HG02938 (cell line): ENCODE data around the gene TLR10.
"Not testable (repeated sequence)": the region's sequence is repeated elsewhere in the genome, so short reads cannot be mapped to it uniquely, and the experiment has no call there.

Experiments
- ATAC-seq: cut with Tn5 transposase; IDR thresholded peaks from one replicate; pipeline ENCODE4 v1.9.1; 2021; ENCODE audit warnings: mild to moderate bottlenecking, moderate library complexity; ENCODE audit not compliant: unreplicated experiment

TLR10 gene

DNA sequence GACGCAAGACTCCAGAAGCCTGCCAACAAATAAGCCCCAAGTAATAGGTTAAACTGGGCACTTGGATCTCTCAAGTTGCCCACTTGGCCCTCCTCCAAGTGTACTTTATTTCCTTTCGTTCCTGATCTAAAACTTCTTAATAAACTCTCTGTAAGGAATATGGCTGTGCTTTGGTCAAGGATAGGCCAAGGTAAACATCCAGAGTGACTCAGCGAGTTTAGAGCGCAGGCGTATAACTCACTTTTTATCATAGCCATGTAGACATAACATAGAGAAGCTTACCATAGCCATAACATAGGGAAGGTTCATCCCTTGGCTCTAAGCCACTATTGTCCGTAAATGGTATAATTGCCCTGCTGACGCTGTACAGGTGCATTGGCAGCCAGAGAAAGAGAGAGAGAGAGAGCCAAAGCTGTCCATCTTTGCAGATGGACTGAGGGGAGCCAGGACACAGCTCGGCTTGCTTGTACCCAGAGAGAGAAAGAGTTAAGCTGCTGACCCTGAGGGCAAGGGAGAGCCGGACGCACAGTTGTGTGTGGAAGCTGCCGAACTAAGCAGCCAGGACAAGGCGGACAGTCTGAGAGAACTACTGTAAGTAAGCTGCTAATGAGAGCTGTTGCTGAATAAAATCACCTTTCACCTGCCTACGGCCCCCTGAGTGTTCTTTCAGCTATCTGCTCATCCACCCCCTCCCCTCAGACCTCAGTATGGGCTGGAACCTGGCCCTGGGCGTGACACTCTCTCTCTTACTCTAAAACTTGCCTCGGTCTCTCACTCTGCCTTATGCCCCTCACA, 20.0 kb upstream of the TLR10 start:
- no peak for ATAC-seq

DNA sequence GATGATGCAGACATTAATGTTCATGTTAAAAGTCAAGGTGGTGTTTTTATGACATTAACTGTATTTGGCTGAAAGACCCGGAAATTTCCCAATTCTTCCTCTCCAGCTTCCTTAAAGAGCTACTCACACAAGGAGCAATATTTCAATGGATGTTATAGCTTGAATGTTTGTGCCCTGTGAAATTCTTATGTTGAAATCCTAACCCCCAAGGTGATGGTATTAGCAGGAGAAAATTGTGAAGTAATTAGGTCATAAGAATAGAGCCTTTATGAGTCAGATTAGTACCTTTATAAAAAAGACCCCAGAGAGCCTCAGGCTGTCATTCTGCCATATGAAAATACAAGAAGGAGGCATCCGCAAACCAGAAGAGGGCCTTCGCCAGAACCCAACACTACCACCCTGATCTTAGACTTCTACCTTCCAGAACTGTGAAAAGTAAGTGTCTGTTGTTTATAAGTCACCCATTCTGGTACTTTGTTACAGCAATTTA, 18.2 kb upstream of the TLR10 start:
- ATAC-seq, result no peak

DNA sequence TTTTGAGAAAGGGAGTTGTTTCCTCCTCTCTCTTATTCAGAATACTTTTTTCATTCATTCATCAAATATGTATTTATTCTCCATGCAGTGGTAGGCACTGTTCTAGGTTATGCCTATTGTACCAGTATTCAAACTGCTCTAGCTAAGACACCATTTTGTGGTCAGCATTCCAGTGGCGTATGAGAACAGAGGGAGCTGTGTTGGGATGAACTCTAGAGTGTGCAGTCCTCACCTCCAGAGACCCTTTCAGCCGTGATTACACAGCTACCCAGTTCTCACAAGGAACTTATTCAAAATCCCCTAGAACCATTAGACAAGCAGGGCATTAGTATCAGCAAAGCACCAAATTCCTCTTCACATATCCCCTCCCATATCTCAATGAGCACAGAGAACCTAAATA, 17.6 kb upstream of the TLR10 start:
- no peak for ATAC-seq

DNA sequence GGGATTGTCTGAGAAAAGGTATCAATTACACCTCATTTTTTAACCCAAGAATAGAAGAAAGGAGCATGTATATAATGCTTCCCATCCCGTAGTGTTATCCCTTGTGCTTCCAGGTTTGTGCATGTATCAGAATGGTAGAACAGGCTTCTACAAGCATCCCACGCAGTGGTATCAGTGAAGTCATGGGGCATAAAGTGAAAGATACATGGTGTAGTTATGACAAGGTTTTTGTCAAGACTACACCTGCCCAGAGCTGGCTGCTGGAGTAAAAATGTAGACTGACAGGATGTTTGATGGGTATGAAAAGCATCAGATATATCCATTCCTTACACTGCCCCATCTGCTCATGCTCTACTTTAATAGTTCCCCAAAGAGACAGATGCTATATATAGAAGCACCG, 12.3 kb upstream of the TLR10 start:
- no peak for ATAC-seq

DNA sequence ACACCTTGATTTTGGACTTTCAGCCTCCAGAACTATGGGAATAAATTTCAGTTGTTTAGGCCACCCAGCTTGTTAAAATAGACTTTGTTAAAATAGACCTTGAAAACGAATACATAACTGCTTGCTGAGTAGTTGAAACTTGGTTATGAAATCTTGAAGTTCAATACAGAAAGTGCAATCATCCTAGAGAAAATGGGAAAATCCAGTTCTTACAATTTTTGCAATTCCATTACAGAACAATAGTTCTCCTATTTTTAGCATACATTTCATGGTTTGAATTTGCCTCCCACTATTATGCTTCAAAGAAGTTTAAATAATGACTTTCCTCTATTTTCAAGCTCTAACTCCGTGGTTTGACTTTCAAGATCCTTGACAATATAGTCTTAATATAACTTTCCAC, 11.3 kb upstream of the TLR10 start:
- no peak for ATAC-seq

DNA sequence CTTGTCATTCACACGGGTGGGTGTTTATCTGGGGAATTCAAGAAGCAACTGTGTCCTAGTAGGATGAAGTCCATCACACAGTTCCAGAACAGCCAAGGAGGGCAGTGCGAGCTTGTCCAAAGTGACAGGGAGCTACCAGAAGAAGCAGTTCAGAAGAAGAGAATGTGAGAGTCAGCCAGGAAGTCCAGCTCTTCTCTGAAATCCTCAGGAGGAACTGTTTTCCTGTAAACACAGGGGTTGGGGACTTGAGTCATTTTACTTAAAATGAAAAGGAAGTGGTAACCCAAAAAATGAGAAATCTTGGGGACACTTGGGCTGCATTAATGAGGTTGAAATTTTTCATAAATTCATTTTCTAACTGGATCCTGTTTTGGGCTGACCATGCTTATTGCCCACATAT, 8.2 kb upstream of the TLR10 start:
- ATAC-seq, result no peak

DNA sequence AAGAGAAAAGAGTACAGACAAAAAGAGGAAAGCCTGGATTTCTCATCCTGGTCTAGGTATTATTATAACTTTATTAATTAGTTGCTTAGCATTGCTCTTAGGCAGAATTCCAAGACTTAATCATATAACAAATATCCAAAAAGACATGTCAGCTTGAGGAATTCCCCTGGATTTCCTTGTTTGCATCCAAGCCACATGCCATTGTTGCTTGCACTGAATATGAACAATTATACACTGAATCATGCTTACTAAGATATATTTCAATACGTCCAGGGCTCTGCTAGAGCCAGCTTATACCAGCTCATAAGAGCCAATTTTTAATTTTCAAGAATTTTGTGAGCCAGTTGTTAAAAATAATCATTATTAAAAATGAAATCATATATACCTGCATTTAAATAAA, 5.5 kb upstream of the TLR10 start:
- ATAC-seq, result no peak

DNA sequence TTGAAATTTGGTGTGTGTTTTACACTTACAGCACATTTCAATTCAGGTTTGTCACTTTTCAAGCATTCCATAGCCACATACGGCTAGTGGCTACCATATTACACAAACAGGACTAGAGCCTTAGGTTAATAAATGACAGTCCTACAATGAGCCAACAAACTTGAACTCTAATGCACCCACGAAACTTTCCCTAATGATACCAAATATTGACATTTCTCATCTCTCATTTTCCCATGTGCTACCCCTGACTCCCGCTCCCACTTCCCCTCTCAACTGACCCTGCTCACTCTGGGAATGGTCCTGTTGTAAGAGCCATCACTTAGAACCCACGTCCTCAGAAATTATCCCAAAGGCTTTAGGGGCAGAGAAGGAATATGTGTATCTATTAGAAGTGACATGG, 4.9 kb upstream of the TLR10 start:
- no peak for ATAC-seq

DNA sequence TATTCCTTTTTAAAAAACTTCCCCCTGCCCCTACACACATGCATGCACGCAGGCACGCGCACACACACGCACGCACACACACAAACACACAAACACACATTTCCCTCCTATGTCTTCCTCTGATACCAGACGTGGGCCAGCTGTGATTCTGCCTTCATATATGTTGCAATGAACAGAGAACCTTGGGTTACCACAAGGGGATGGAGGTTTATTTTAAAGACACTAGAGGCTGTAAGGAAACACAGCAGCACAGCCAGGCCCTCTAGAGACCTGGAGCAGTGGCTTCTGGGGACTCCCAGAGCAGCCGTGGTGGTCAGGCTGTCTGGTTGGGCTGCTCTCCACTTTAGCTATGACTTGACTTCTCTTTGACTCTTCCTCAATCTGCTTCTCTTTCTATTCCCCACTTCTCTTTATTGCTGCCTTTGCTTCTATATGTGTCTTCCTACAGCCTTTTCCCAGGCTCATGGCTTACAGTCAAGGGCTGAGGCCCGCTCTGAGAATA, 3.2 kb upstream of the TLR10 start:
- peak; percentile 59 for ATAC-seq

DNA sequence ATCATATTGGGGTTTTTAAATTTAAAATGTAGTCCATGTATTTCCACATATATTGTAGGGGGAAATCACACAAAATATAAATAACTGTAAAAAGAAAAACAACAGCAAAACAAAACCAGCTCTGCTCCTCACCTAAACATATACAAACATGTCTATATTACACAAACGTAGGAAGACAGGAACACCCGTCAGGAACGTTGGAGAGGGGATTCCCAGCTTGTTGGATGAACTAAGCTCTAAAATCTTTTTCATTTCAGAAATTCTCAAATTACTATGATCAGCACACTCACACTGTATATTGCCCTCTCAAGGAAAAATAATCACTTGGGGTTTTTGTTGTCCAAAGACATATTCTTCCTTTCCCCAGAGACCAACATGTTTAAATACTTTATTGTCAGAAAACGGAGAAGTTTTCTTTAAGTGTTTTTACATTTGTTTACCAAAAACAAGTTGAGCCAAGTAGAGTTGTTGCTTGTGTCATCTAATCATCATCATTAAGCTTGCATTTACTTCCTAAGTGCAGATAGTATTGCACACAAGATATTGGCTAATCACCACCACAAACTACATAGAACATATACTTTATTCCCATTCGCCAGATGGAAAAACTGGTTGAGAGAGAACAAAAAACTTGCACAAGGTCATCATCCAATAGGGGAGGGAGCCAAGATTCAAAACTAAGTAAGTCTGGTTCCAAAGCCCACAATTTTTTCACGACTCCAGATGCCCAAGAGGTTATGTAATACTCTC, 2.4 kb upstream of the TLR10 start:
- ATAC-seq, result no peak

DNA sequence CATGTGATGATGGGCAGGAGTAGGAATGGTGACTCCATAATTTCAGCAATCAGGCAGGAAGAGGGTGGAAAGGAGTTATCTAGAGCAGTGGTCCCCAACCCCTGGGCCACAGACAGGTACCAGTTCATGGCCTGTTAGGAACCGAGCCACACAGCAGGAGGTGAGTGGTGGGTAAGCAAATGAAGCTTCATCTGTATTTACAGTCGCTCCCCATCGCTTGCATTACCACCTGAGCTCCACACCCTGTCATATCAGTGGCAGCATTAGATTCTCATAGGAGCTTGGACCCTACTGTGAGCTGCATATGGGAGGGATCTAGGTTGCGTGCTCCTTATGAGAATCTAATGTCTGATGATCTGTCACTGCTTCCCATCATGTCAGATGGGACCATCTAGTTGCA, 1.4 kb upstream of the TLR10 start:
- ATAC-seq, result no peak

DNA sequence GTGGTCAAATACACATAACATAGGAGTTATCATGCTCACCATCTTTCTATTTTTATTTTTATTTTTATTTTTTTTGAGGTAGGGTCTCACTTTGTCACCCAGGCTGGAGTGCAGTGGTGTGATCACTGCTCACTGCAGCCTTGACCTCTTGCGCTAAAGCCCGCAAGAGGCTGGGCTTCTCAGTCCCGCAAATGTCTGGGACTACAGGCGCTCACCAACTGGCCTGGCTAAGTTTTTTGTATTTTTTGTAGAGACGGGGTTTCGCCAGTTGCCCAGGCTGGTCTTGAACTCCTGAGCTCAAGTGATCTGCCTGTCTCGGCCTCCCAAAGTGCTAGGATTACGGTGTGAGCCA, 295 bp upstream of the TLR10 start:
- no peak for ATAC-seq

DNA sequence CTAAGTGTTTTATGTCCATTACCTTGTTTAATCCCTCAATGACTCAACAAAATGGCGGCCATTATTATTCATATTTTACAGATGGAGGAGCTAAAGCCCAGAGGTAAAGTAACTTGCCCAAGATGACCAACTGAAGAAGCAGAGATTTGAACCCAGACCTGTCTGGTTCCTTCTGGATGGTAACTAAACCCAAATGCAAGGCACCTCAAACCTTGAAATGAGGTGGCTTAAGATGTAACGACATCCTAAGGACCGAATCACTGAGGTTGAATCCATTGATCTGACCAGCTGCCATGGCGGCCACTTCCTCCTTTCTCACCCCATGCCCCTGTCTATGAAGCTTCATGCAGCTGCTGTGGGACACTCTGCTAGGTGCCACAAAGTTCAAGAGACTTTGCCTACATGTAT, 932 bp downstream of the TLR10 start:
- no peak for ATAC-seq

DNA sequence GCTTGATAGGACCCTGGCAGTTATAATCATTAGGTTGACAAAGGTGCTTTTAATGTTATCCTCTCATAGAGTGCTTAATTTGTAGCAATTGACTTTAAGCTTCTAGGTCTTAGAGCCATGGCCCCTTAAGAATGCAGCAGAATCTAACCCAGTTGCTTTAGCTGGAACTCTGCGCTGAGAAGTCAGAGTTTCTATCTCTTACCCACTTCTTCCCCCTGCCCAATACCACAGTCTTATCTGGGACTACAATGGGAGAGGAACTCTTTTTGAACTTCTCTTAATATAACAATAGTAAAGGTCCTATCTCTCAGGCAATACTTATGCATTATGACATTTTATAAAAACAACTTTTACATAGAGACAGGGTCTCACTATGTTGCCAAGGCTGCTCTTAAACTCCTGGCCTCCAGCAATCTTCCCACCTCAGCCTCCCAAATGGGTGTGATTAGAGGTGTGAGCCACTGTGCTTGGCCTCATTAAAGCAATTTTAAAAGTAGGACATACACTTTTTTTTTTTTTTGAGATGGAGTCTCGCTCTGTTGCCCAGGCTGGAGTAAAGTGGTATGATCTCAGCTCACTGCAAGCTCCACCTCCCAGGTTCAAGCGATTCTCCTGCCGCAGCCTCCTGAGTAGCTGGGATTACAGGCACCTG, 1.8 kb downstream of the TLR10 start:
- ATAC-seq, result no peak

DNA sequence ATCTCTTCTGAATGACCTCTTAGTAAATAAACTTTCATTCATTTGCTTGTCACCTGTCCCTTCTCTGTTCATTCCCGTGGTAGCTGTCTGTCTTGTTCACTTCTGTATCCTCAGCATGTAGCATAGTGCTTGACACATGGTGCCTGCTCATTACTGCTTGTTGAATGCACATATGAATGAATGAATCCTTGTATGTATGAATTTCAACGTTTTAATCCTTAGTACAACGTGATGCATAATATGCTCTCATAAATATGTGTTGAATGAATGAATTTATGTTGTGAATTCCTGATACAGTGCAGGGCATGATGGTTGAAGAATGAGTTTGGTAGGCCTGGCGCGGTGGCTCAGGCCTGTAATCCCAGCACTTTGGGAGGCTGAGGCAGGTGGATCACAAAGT, 3.0 kb downstream of the TLR10 start:
- ATAC-seq, result no peak

DNA sequence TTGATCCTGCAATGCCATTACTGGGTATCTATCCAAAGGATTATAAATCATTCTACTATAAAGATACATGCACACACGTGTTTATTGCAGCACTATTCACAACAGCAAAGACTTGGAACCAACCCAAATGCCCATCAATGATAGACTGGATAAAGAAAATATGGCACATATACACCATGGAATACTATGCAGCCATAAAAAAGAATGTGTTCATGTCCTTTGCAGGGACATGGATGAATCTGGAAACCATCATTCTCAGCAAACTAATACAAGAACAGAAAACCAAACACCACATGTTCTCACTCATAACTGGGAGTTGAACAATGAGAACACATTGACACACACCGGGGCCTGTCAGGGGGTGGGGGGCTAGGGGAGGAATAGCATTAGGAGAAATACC, 4.9 kb downstream of the TLR10 start:
- ATAC-seq, result not testable (repeated sequence)

DNA sequence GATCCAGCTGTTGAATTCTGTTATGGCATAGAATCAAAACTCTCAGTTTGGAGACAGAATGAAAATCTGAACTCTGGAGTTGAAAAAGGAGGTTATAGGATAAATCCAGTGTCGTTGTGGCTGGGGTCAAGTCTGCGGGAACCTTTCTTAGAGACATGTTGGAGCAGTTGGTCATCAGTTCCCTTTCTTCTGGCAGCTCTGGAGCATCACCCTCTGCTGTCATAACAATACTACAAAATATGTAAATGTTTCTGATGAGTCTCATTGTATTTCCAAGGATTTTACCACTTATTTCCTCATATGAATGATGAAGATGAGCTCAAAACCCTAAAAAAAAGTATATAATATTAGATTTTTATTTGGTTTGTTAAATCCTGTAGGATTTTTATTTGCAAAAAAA, 7.5 kb downstream of the TLR10 start:
- no peak for ATAC-seq

DNA sequence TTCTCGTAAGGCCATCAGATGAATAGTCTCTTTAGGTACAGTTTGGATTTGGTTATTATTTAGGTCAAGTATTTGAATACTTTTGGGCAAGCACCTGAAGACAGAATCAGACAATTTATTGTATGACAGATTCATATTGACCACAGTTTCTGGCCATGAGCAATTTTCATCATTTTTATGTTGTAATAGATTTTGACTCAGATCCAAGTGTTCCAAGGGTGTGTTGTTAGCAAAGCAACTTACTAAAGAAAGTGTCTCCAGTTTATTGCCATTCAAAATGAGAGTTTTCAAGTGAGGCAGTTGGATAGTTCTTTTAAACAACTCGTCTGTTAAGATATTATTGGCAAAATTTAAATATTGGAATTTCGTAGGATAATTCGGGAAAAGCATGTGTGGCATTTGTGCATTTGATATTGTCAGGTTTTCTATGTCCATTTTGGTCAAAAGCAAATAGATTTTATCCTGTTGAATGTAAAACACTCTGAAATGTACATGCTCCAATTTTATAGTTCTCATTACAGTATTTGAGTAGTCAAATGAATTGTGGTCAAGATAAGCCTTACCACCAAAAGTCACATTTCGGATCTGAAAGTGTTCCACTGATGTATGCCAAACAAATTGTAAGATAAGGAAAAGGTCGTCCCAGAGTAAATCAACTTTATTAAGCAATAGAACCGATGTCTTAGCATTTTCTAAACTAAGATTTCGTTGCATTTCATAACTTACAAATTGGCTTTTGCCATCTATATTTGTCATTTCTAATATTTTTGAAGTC, 8.4 kb downstream of the TLR10 start:
- ATAC-seq, result no peak

DNA sequence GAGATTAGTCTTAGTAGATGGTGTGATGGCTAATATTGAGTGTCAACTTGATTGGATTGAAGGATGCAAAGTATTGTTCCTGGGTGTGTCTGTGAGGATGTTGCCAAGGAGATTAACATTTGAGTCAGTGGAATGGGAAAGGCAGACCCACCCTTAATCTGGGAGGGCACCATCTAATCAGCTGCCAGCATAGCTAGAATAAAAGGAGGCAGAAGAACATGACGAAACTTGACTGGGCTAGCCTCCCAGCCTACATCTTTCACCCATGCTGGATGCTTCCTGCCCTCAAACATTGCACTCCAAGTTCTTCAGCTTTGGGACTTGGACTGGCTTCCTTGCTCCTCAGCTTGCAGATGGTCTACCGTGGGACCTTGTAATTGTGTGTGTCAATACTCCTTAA, 12.5 kb downstream of the TLR10 start:
- not testable (repeated sequence) for ATAC-seq

DNA sequence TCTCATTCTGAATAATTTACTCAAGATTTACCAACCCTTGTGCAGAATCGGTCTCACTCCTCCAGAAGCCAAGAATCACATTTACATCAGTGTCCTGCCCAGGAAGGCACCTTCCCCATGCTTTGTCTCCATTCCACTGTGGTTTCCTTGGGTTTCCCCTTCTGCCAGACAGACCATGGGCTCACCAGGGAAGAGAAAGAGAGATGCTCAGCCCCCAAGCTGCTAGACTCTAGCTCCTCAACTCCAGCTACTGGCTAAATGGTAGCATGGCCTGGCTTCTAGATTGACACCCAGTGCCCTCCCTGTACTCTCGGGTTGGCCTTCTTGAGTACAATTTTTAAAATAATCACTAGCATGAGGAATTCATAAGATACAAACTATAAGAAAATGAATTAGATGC, 12.9 kb downstream of the TLR10 start:
- no peak for ATAC-seq

DNA sequence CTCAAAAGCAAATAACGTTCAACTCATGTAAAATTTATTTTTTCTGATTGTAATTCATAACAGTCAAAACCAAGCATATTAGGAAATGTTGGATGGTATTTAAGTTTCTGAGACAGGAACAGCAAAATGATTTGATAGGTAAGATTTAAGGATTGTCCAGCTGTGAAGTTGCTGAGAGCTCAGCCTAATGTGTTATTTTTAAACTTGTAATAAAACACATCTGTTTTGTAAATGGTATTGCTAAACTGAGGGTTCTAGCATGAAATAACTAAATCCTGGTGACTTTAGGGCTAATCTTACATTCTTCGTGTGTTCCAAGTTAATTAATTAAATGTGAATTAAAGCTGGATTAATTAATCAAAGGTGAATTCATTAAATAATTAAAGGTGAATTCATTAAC, 13.3 kb downstream of the TLR10 start:
- no peak for ATAC-seq
